B cell (primary cell): Measurements from ENCODE around the gene NOTUM. TPM values are rescaled to one million over a fixed set of nuclear protein-coding genes. Genes with fewer than 3 reads are reported as not detected.

ENCODE experiments used
- ATAC-seq: fragments of 200-7000 bp; cut with Tn5 transposase; one replicate; pipeline ENCODE4 v1.10.0; 2021; ENCODE audit warnings: low read depth, mild to moderate bottlenecking, moderate number of reproducible peaks, moderate library complexity
- CTCF ChIA-PET: fragments of 350-600 bp; sonication (Branson Sonifier 250); formaldehyde crosslinking; loops from one replicate; lab custom pipeline; 2021; ENCODE audit warnings: antibody characterized with exemption, inconsistent platforms; lab: Charles Lee
- POLR2A ChIA-PET: fragments of 350-600 bp; sonication (Branson Sonifier 250); formaldehyde crosslinking; loops from one replicate; lab custom pipeline; 2021; ENCODE audit warnings: antibody characterized with exemption; lab: Charles Lee
- DNase-seq: peaks from one replicate; pipeline ENCODE4 v3.0.0; 2013
- H2AFZ ChIP-seq: 2 replicates; pipeline ENCODE4 v1.6.1; 2012; ENCODE audit warnings: mild to moderate bottlenecking, low read depth, low read length; ENCODE audit not compliant: insufficient read depth, poor library complexity, severe bottlenecking
- H3K27ac ChIP-seq, 2 donors: 1 replicate in 1 of 2; 2 replicates in 1 of 2; pipeline ENCODE4 v1.5.1; 2012 to 2013; ENCODE audit warnings: low read length in 2 of 2, mild to moderate bottlenecking in 2 of 2, moderate library complexity in 1 of 2
- H3K27me3 ChIP-seq, 4 experiments: fragments of 200-600 bp in 1 of 4; sonication (generic) in 1 of 4; replicated peaks in 1 of 4; 1 replicate in 2 of 4; 2 replicates in 2 of 4; pipeline versions ENCODE4 v1.6.1 to v1.7.0; 2013 to 2016; ENCODE audit warnings: low read length in 3 of 4, mild to moderate bottlenecking in 2 of 4, mixed read lengths in 1 of 4, moderate library complexity in 1 of 4; ENCODE audit not compliant: insufficient read depth in 4 of 4, control insufficient read depth in 3 of 4; ENCODE audit errors: control extremely low read depth in 1 of 4
- H3K36me3 ChIP-seq, 2 experiments: replicated peaks in 1 of 2; 1 replicate in 1 of 2; 2 replicates in 1 of 2; pipeline versions ENCODE4 v1.6.1 to v1.7.1; 2013; ENCODE audit warnings: low read length in 1 of 2; ENCODE audit not compliant: insufficient read depth in 2 of 2, control insufficient read depth in 1 of 2; ENCODE audit errors: control extremely low read depth in 1 of 2, extremely low read depth in 1 of 2
- H3K4me1 ChIP-seq, 2 donors: fragments of 200-600 bp in 1 of 2; sonication (generic) in 1 of 2; 1 replicate in 1 of 2; 2 replicates in 1 of 2; pipeline versions ENCODE4 v1.5.1 to v1.6.1; 2013 to 2017; ENCODE audit warnings: low read length in 2 of 2; ENCODE audit not compliant: control insufficient read depth in 2 of 2, insufficient read depth in 2 of 2
- H3K4me2 ChIP-seq: replicated peaks from 2 replicates; pipeline ENCODE3; 2012; ENCODE audit warnings: mild to moderate bottlenecking, low read depth, low read length; ENCODE audit not compliant: poor library complexity, severe bottlenecking
- H3K4me3 ChIP-seq, 5 experiments: fragments of 200-600 bp in 1 of 5; sonication (generic) in 1 of 5; 1 replicate in 3 of 5; 2 replicates in 2 of 5; pipeline versions ENCODE4 v1.5.1 to v1.7.0; 2011 to 2016; ENCODE audit warnings: low read length in 4 of 5, mild to moderate bottlenecking in 4 of 5, low read depth in 2 of 5, control low read depth in 1 of 5, moderate library complexity in 1 of 5; ENCODE audit not compliant: insufficient read depth in 1 of 5; ENCODE audit errors: control extremely low read depth in 1 of 5, extremely low read depth in 1 of 5
- H3K79me2 ChIP-seq: fragments of 200-600 bp; sonication (generic); one replicate; pipeline ENCODE4 v1.6.0; 2016; ENCODE audit warnings: low read length; ENCODE audit not compliant: control insufficient read depth, insufficient read depth
- H3K9ac ChIP-seq: fragments of 200-600 bp; sonication (generic); 2 replicates; pipeline ENCODE4 v1.6.1; 2017; ENCODE audit warnings: mild to moderate bottlenecking, low read length, moderate library complexity
- H3K9me3 ChIP-seq, 3 donors: one replicate each; pipeline versions ENCODE4 v1.6.1 to v1.7.1; 2013; ENCODE audit warnings: low read length in 2 of 3; ENCODE audit not compliant: control insufficient read depth in 2 of 3, insufficient read depth in 1 of 3; ENCODE audit errors: control extremely low read depth in 1 of 3
- H4K20me1 ChIP-seq: 2 replicates; pipeline ENCODE4 v1.6.0; 2012; ENCODE audit warnings: mild to moderate bottlenecking, low read length; ENCODE audit not compliant: insufficient read depth, control insufficient read depth, poor library complexity, severe bottlenecking
- H3K27ac Mint-ChIP-seq: one replicate; pipeline ENCODE4 v1.8.0; 2021; ENCODE audit warnings: mixed read lengths
- H3K27me3 Mint-ChIP-seq: one replicate; pipeline ENCODE4 v1.8.0; 2021; ENCODE audit warnings: mixed read lengths
- H3K4me1 Mint-ChIP-seq: one replicate; pipeline ENCODE4 v1.8.0; 2021; ENCODE audit warnings: mixed read lengths
- H3K4me3 Mint-ChIP-seq: one replicate; pipeline ENCODE4 v1.8.0; 2021; ENCODE audit warnings: mixed read lengths
- H3K9me3 Mint-ChIP-seq: one replicate; pipeline ENCODE4 v1.8.0; 2022; ENCODE audit warnings: mixed read lengths; ENCODE audit not compliant: insufficient read depth
- EZH2 ChIP-seq: IDR thresholded peaks from 2 replicates; pipeline ENCODE4 v1.6.1; 2012; ENCODE audit warnings: borderline replicate concordance, low read depth, mild to moderate bottlenecking, moderate library complexity, low read length; ENCODE audit not compliant: insufficient read depth, poor library complexity, severe bottlenecking
- WGBS: methylation state at CpG from one replicate; pipeline ENCODE4 v1.1.5; 2013; ENCODE audit warnings: missing lambda C conversion rate; ENCODE audit not compliant: insufficient coverage; 5-methylcytosine and 5-hydroxymethylcytosine counted together
- intact Hi-C: fragments of 100-400 bp; cut with micrococcal nuclease; formaldehyde crosslinking; loops from one replicate; pipeline ENCODE4 v1.10.0; 2022
- polyA plus RNA-seq: library from polyadenylated mRNA; depleted of rRNA; stranded (reverse); fragments of >200 nt; gene quantifications from 2 replicates; pipeline ENCODE4 v1.2.3, GENCODE V29; 2012
- total RNA-seq, 2 donors: library from RNA; stranded (reverse); fragments of 120-200 nt in 1 of 2; gene quantifications; 1 replicate in 1 of 2; 2 replicates in 1 of 2; pipeline versions ENCODE4 v1.2.3 to v1.2.4, GENCODE V29; 2013 to 2022
- TF ChIP-seq, protein P1 (sequence below): fragments of 200-600 bp; IDR thresholded peaks from one replicate; pipeline ENCODE4 v1.8.0; 2022; ENCODE audit warnings: antibody characterized with exemption, mild to moderate bottlenecking

Gene NOTUM
- total and polyA plus RNA-seq, 2 donors (not counting 1 experiment from before 2014, with no cell fraction given), result not detected

DNA sequence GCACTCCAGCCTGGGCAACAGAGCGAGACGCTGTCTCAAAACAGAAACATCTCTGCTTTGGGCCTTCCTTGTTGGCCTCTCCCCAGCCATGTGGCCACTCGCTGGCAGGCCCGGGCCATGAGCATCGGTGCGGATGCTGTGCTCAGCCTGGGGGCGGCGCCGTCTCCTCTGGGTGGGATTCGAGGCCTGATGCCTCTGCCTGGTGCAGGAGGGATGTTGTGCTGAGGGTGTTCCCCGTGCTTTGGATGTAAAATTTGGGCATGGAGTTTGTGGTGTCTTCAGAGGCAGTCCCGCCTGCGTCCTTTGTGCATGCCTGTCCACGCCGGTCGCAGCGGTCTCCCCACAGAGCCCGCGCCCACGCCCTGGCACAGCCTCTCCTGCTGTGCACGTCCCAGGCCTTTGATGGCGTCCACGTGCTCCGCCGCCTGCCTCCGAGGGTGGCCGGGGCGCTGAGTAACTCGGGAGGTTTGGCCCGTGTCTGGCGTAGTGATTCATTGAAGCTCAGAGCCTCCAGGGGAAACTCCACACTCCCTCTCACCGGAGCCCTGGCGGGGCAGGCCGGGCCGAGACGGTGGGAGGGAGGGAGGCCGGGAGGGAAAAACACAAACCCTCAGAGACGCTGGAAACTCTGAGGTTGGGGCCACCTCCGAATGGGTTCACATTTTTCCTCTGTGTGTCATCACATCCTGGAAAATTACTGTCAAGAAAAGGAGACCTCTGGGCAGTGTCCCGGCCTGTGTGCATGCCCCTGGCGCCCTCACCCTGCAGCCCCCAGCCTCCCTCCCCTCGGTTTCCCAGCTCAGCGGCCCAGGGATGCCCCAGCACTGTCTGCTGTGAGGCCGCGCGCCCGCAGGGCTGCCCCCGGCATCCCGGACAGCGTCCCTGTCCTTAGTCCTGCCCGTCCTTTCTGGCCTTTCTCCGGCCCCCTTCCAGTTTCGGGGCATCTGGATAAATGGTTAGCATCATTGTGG lies 42.7 kb upstream of the NOTUM start:
- Histone ChIP-seq H3K9me3 (no peaks in the 10 kb centered on the region), H3K4me2 (no peak overlapping the region), H3K36me3 (peaks cover 0 to 2% of the 10 kb centered on the region in 2 experiments), H3K79me2 (peaks cover 3% of the 10 kb centered on the region), H3K4me3 (no peak overlapping the region), H3K4me1 (no peaks in the 10 kb centered on the region), H3K9ac (no peak overlapping the region), H3K27me3 (no peaks in the 10 kb centered on the region), H4K20me1 (peaks cover 7% of the 10 kb centered on the region), H3K27ac (no peak overlapping the region), H2AFZ (no peak overlapping the region)
- TF ChIP-seq EZH2, result no peak
- TF ChIP-seq, protein P1, sequence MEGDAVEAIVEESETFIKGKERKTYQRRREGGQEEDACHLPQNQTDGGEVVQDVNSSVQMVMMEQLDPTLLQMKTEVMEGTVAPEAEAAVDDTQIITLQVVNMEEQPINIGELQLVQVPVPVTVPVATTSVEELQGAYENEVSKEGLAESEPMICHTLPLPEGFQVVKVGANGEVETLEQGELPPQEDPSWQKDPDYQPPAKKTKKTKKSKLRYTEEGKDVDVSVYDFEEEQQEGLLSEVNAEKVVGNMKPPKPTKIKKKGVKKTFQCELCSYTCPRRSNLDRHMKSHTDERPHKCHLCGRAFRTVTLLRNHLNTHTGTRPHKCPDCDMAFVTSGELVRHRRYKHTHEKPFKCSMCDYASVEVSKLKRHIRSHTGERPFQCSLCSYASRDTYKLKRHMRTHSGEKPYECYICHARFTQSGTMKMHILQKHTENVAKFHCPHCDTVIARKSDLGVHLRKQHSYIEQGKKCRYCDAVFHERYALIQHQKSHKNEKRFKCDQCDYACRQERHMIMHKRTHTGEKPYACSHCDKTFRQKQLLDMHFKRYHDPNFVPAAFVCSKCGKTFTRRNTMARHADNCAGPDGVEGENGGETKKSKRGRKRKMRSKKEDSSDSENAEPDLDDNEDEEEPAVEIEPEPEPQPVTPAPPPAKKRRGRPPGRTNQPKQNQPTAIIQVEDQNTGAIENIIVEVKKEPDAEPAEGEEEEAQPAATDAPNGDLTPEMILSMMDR, result no peak
- Mint-ChIP-seq H3K27me3 (no peaks in the 10 kb centered on the region), H3K4me3 (no peak overlapping the region), H3K4me1 (no peaks in the 10 kb centered on the region), H3K9me3 (no peaks in the 10 kb centered on the region), H3K27ac (no peak overlapping the region)
- WGBS, result 95% methylated on average over 52 of the region's 53 CpGs
- ChIA-PET CTCF (no interaction called here), POLR2A (no interaction called here)
- intact Hi-C loops, result no loop called here
- ATAC-seq (no peak), DNase-seq (no peak)

DNA sequence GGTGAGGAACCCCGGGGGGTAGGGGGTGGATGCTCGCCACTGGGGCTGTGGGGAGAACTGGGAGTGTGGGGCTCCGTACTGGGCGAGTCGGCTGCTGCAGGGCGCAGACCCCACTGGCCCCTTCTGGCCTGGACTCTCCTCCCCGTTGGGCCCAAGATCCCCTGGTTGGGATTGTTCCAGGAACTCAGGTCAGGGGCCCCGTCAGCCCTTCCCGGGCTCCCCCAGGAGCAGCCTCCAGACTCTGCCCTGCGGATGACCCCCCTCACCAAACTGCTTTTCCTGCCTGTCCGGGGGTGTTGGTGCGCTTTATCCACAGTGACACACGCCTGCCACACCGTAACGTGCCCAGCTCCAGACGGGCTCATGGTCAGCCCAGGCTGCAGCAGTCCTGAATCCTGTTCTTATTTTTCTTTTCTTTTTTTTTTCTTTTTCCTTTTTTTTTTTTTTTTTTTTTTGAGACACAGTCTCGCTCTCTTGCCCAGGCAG lies 40.6 kb upstream of the NOTUM start:
- no peaks in the 10 kb centered on the region for H3K4me1 Mint-ChIP-seq
- ATAC-seq (no peak), DNase-seq (no peak)
- WGBS, result 76% methylated on average over 16 of the region's 17 CpGs
- Histone ChIP-seq H3K36me3 (peaks cover 0 to 2% of the 10 kb centered on the region in 2 experiments), H4K20me1 (peaks cover 7% of the 10 kb centered on the region), H3K9ac (no peak overlapping the region), H3K27me3 (no peaks in the 10 kb centered on the region), H3K4me1 (no peaks in the 10 kb centered on the region), H3K27ac (no peak overlapping the region), H3K79me2 (peaks cover 3% of the 10 kb centered on the region), H3K9me3 (no peaks in the 10 kb centered on the region), H2AFZ (no peak overlapping the region), H3K4me3 (no peak overlapping the region), H3K4me2 (no peak overlapping the region)
- no peak overlapping the region for H3K4me3 Mint-ChIP-seq
- ChIA-PET POLR2A (no interaction called here), CTCF (no interaction called here)
- no peaks in the 10 kb centered on the region for H3K9me3 Mint-ChIP-seq
- H3K27ac Mint-ChIP-seq, result no peak overlapping the region
- intact Hi-C loops, result no loop called here
- TF ChIP-seq EZH2, result no peak
- TF ChIP-seq, protein P1, result no peak
- H3K27me3 Mint-ChIP-seq, result no peaks in the 10 kb centered on the region
